GM06990 (cell line): ENCODE results near the gene DMD.

Source experiments
- DNase-seq: peaks from one replicate; pipeline ENCODE4 v3.0.0-alpha.2; 2011; ENCODE audit not compliant: insufficient read length; ENCODE audit errors: extremely low read depth
- H3K27me3 ChIP-seq: replicated peaks from 2 replicates; pipeline ENCODE4 v1.6.0; 2011; ENCODE audit warnings: low read length; ENCODE audit not compliant: control insufficient read depth, insufficient read depth
- H3K36me3 ChIP-seq: 2 replicates; pipeline ENCODE4 v1.5.1; 2011; ENCODE audit warnings: low read length; ENCODE audit not compliant: control insufficient read depth, insufficient read depth
- H3K4me3 ChIP-seq: replicated peaks from 2 replicates; pipeline ENCODE4 v1.5.1; 2011; ENCODE audit warnings: low read depth, mild to moderate bottlenecking, control low read depth, low read length
- CTCF ChIP-seq: IDR thresholded peaks from 2 replicates; pipeline ENCODE4 v1.5.1; 2011; ENCODE audit warnings: low read length, control low read depth, mild to moderate bottlenecking, inconsistent platforms; ENCODE audit not compliant: insufficient read depth, poor library complexity, severe bottlenecking

DMD gene

GRCh38 chrX:32582729-32583128, 628.6 kb downstream of the DMD start:
- DNase-seq, result no peak
- Histone ChIP-seq H3K4me3 (no peak overlapping the region), H3K27me3 (no peaks in the 10 kb centered on the region), H3K36me3 (no peaks in the 10 kb centered on the region)
- TF ChIP-seq CTCF, result no peak

GRCh38 chrX:32576885-32577284, 634.5 kb downstream of the DMD start:
- TF ChIP-seq CTCF, result no peak
- Histone ChIP-seq H3K36me3 (no peaks in the 10 kb centered on the region), H3K27me3 (no peaks in the 10 kb centered on the region), H3K4me3 (no peak overlapping the region)
- DNase-seq, result no peak

- no peak for TF ChIP-seq CTCF
- no peaks in the 10 kb centered on the region for H3K27me3 ChIP-seq
- DNase-seq, result no peak
- H3K4me3 ChIP-seq, result no peak overlapping the region
- H3K36me3 ChIP-seq, result no peaks in the 10 kb centered on the region
Measured at GRCh38 chrX:32572644-32573043, 638.7 kb downstream of the DMD start.

- no peak for DNase-seq
- no peaks in the 10 kb centered on the region for H3K27me3 ChIP-seq
- no peaks in the 10 kb centered on the region for H3K36me3 ChIP-seq
- TF ChIP-seq CTCF, result no peak
- no peak overlapping the region for H3K4me3 ChIP-seq
Measured at GRCh38 chrX:32571579-32571978, 639.8 kb downstream of the DMD start.

- H3K36me3 ChIP-seq, result no peaks in the 10 kb centered on the region
Measured at GRCh38 chrX:32562261-32562660, 649.1 kb downstream of the DMD start.

More at GRCh38 chrX:32562261-32562660, 649.1 kb downstream of the DMD start:
- TF ChIP-seq CTCF, result no peak
- Histone ChIP-seq H3K4me3 (no peak overlapping the region), H3K27me3 (no peaks in the 10 kb centered on the region)
- DNase-seq, result no peak
